Measurements from ENCODE around the gene GPR63. TPM values are rescaled to one million over a fixed set of nuclear protein-coding genes. Genes with fewer than 3 reads are reported as not detected.

Gene GPR63
- total RNA-seq, 1 experiment from 2014 or later, result 5.9 TPM

DNA sequence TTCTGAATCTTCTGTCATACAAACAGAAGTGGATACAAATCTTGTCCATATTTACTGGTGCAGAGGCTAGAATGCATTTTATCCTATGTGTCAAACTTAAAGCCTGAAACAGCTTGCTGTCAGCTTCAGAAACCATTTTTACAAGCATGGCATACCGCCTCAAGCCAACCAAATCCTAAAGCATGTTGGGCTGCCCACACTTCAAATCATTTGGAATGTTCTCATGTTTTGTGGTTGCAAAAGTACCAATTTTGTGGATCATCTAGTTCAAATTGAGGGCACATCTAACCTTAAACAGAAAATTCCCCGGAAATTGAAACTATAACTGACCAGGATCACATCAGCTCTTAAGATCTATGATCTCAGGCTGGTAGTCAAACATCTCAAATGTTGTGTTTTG is 3.2 kb downstream of the GPR63 start:
- Mint-ChIP-seq H3K4me1 (peaks cover 34 to 36% of the 10 kb centered on the region in 2 experiments), H3K9me3 (no peaks in the 10 kb centered on the region), H3K4me3 (peak overlapping the region in 1 of 2 experiments; percentile 29; a peak in 1 of 5 replicates), H3K27ac (no peak overlapping the region), H3K27me3 (ENCODE audit: low read depth) (peaks cover 18% of the 10 kb centered on the region), H3K36me3 (ENCODE audit: insufficient read depth in 1 of 3, low read depth in 3 of 3) (peaks cover 1 to 20% (median 11%) of the 10 kb centered on the region in 3 experiments; a peak in 6 of 7 replicates)
- WGBS (ENCODE audit: extremely low coverage, insufficient read length, low lambda C conversion rate), result no CpG with 5 or more reads among the region's 2 CpGs
- Histone ChIP-seq H3T11ph (ENCODE audit: low read length) (no peak overlapping the region), H2AK5ac (ENCODE audit: insufficient read length, low read length) (no peak overlapping the region), H3K4me2 (ENCODE audit: insufficient read depth, insufficient read length, low read length) (no peak overlapping the region), H4K5ac (ENCODE audit: insufficient read length, low read depth, low read length) (no peak overlapping the region), H3K56ac (ENCODE audit: insufficient read length, low read depth, low read length) (no peak overlapping the region), H3K14ac (ENCODE audit: insufficient read depth, low read length) (no peak overlapping the region), H3K79me1 (ENCODE audit: insufficient read depth, low read depth, low read length, poor library complexity, severe bottlenecking) (peaks cover 2% of the 10 kb centered on the region), H3K27me3 (ENCODE audit: insufficient read depth, low read length) (peaks cover 7% of the 10 kb centered on the region), H2AFZ (ENCODE audit: low read length) (no peak overlapping the region), H4K91ac (ENCODE audit: insufficient read length, low read depth, low read length) (no peak overlapping the region), H3K23ac (ENCODE audit: insufficient read length, low read depth, low read length) (no peak overlapping the region), H3K9ac (ENCODE audit: extremely low read depth, insufficient read length, low read length) (no peak overlapping the region), H3K18ac (ENCODE audit: insufficient read length, low read depth, low read length) (no peak overlapping the region), H2BK20ac (ENCODE audit: low read depth, low read length, poor library complexity, severe bottlenecking) (no peak overlapping the region), H2BK120ac (ENCODE audit: low read depth, low read length, poor library complexity, severe bottlenecking) (no peak overlapping the region), H4K20me1 (ENCODE audit: control insufficient read depth, insufficient read depth, insufficient read length) (no peaks in the 10 kb centered on the region), H3K79me2 (ENCODE audit: insufficient read depth, low read length) (peaks cover 5% of the 10 kb centered on the region; the same call in 1 of the 2 replicates), H2BK12ac (ENCODE audit: insufficient read length, low read depth, low read length) (no peak overlapping the region), H2BK15ac (ENCODE audit: low read depth, low read length) (no peak overlapping the region), H3K27ac (ENCODE audit: insufficient read length, low read depth, low read length) (no peak overlapping the region), H3K4ac (ENCODE audit: low read depth, low read length) (no peak overlapping the region), H3K23me2 (ENCODE audit: insufficient read length, low read depth, low read length, poor library complexity, severe bottlenecking) (peaks cover 12% of the 10 kb centered on the region), H3K4me1 (ENCODE audit: insufficient read depth, low read length) (no peaks in the 10 kb centered on the region; the same call in 1 of the 2 replicates), H3K9me3 (ENCODE audit: control insufficient read depth, low read depth, low read length) (no peaks in the 10 kb centered on the region), H2BK5ac (ENCODE audit: insufficient read length, low read length) (no peak overlapping the region), H4K8ac (replicated peaks; ENCODE audit: insufficient read length, low read depth, low read length) (no peak overlapping the region)
- TF ChIP-seq, protein P1, sequence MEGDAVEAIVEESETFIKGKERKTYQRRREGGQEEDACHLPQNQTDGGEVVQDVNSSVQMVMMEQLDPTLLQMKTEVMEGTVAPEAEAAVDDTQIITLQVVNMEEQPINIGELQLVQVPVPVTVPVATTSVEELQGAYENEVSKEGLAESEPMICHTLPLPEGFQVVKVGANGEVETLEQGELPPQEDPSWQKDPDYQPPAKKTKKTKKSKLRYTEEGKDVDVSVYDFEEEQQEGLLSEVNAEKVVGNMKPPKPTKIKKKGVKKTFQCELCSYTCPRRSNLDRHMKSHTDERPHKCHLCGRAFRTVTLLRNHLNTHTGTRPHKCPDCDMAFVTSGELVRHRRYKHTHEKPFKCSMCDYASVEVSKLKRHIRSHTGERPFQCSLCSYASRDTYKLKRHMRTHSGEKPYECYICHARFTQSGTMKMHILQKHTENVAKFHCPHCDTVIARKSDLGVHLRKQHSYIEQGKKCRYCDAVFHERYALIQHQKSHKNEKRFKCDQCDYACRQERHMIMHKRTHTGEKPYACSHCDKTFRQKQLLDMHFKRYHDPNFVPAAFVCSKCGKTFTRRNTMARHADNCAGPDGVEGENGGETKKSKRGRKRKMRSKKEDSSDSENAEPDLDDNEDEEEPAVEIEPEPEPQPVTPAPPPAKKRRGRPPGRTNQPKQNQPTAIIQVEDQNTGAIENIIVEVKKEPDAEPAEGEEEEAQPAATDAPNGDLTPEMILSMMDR (conservative IDR thresholded peaks at IDR 0.05), result no peak
- no peak for DNase-seq
